ENCODE results near the gene MYO5A.

Gene MYO5A

GRCh38 chr15:52492132-52492531, 36.5 kb downstream of the MYO5A start:
- no peak overlapping the region for H3K27ac ChIP-seq (ENCODE audit: extremely low read depth, low read depth, low read length)
- ChIA-PET CTCF (no interaction called here), POLR2A (no interaction called here)
- H3K36me3 ChIP-seq (ENCODE audit: control insufficient read depth in 2 of 2, insufficient read depth in 1 of 2, low read length in 2 of 2), result no peaks in the 10 kb centered on the region; a peak in 1 of 3 replicates
- H3K4me3 ChIP-seq (ENCODE audit: low read depth, low read length), result no peak overlapping the region
- H3K4me1 ChIP-seq (ENCODE audit: control insufficient read depth, insufficient read depth, low read length), result peaks cover 11% of the 10 kb centered on the region; the same call in 1 of the 2 replicates
- H3K9me3 ChIP-seq (ENCODE audit: control insufficient read depth, insufficient read depth, low read depth, low read length), result no peaks in the 10 kb centered on the region
- TF ChIP-seq BCL6B (tag by site-specific recombination; IDR thresholded peaks at IDR 0.05) (no peak), ZNF10 (tag by site-specific recombination; IDR thresholded peaks at IDR 0.05) (peak; percentile 43; the same call in 1 of the 2 replicates), ZNF280D (tag by site-specific recombination; IDR thresholded peaks at IDR 0.05) (no peak), ZNF311 (tag by site-specific recombination; IDR thresholded peaks at IDR 0.05; ENCODE audit: borderline replicate concordance) (no peak), OVOL3 (tag by site-specific recombination; IDR thresholded peaks at IDR 0.05) (peak; percentile 37; the same call in 1 of the 2 replicates), ZNF433 (tag by site-specific recombination; IDR thresholded peaks at IDR 0.05; ENCODE audit: low read depth) (no peak), MZF1 (tag by site-specific recombination; IDR thresholded peaks at IDR 0.05; ENCODE audit: borderline replicate concordance) (peak; percentile 58; the same call in 1 of the 2 replicates), PRDM4 (tag by site-specific recombination; IDR thresholded peaks at IDR 0.05) (peak; percentile 88), KLF1 (tag by site-specific recombination; IDR thresholded peaks at IDR 0.05) (peak; percentile 12; the same call in 1 of the 2 replicates), ZBTB17 (tag by site-specific recombination; IDR thresholded peaks at IDR 0.05) (no peak), GLIS1 (tag by site-specific recombination; IDR thresholded peaks at IDR 0.05) (0 out of 2 replicates have a peak, but pooled peaks have one; percentile 11), PRDM1 (tag by site-specific recombination; IDR thresholded peaks at IDR 0.05) (peak; percentile 29; the same call in 1 of the 2 replicates), ZNF174 (tag by site-specific recombination; IDR thresholded peaks at IDR 0.05) (no peak), ZNF223 (tag by site-specific recombination; IDR thresholded peaks at IDR 0.05) (no peak), ZNF2 (tag by site-specific recombination; IDR thresholded peaks at IDR 0.05) (no peak), ZNF398 (tag by site-specific recombination; IDR thresholded peaks at IDR 0.05) (no peak), ATF2 (tag by site-specific recombination; IDR thresholded peaks at IDR 0.05; ENCODE audit: low read depth) (peak; percentile 62), ZNF768 (tag by site-specific recombination; IDR thresholded peaks at IDR 0.05) (no peak), PRDM10 (tag by site-specific recombination; IDR thresholded peaks at IDR 0.05) (peak; percentile 79), KLF17 (tag by site-specific recombination; IDR thresholded peaks at IDR 0.05) (no peak), ZNF621 (tag by site-specific recombination; IDR thresholded peaks at IDR 0.05) (no peak)

Measured in HEK293 (cell line).